Measurements from ENCODE around the gene TCF4. TPM values are rescaled to one million over a fixed set of nuclear protein-coding genes. Genes with fewer than 3 reads are reported as not detected.

The TCF4 gene
- total RNA-seq, 1 experiment from 2014 or later, result 0.42 TPM

- TF ChIP-seq YY1 (IDR thresholded peaks at IDR 0.05; ENCODE audit: extremely low read depth, insufficient replicate concordance, low read depth, low read length), result no peak
- TF ChIP-seq, protein P1, sequence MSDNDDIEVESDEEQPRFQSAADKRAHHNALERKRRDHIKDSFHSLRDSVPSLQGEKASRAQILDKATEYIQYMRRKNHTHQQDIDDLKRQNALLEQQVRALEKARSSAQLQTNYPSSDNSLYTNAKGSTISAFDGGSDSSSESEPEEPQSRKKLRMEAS (IDR thresholded peaks at IDR 0.05), result no peak
Observed at GRCh38 chr18:55421308-55421614, 166.7 kb downstream of the TCF4 start (continued).

GRCh38 chr18:55420665-55421307 is 167.2 kb downstream of the TCF4 start:
- Histone ChIP-seq H3K9ac (ENCODE audit: low read length) (no peak overlapping the region), H3K27ac (ENCODE audit: low read depth, low read length) (no peak overlapping the region), H4K20me1 (ENCODE audit: insufficient read depth) (no peaks in the 10 kb centered on the region), H3K4me1 (ENCODE audit: control insufficient read depth in 1 of 2, insufficient read depth in 2 of 2, low read length in 2 of 2) (no peaks in the 10 kb centered on the region), H3K4me2 (ENCODE audit: low read length) (no peak overlapping the region), H3K9me2 (ENCODE audit: insufficient read depth) (no peaks in the 10 kb centered on the region), H3K79me2 (ENCODE audit: insufficient read depth, low read length) (no peaks in the 10 kb centered on the region), H3K27me3 (ENCODE audit: insufficient read depth, low read length) (no peaks in the 10 kb centered on the region), H3K9me3 (ENCODE audit: control insufficient read depth in 1 of 2, insufficient read depth in 1 of 2, low read depth in 1 of 2, low read length in 2 of 2) (no peaks in the 10 kb centered on the region; a peak in 1 of 4 replicates), H3K4me3 (replicated peaks in 1 of 2; ENCODE audit: low read depth in 1 of 2, low read length in 2 of 2) (no peak overlapping the region), H3K36me3 (ENCODE audit: control insufficient read depth in 1 of 2, insufficient read depth in 2 of 2, low read length in 2 of 2) (no peaks in the 10 kb centered on the region), H2AFZ (ENCODE audit: low read depth, low read length, poor library complexity, severe bottlenecking) (no peak overlapping the region)
- no TSS peak for BruUV-seq (replicated peaks)
- TF ChIP-seq CBX3 (IDR thresholded peaks at IDR 0.05; ENCODE audit: low read depth) (no peak), SIN3A (IDR thresholded peaks at IDR 0.05; ENCODE audit: low read depth) (no peak), ZBTB33 (IDR thresholded peaks at IDR 0.05; ENCODE audit: extremely low read depth, insufficient replicate concordance, low read length) (no peak), ELF1 (IDR thresholded peaks at IDR 0.05; ENCODE audit: borderline replicate concordance, low read depth) (no peak)
- TF ChIP-seq, protein P2, sequence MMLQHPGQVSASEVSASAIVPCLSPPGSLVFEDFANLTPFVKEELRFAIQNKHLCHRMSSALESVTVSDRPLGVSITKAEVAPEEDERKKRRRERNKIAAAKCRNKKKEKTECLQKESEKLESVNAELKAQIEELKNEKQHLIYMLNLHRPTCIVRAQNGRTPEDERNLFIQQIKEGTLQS (IDR thresholded peaks at IDR 0.05), result no peak
- CTCF ChIA-PET, result no interaction called here
- intact Hi-C loops (cut with micrococcal nuclease), result no loop called here
- POLR2A ChIA-PET, result no interaction called here
- DNase-seq (ENCODE audit: low read depth, low spot score), result no peak
- RAD21 ChIA-PET (ENCODE audit: low non-redundant PET in 1 of 2, low total read pairs in 2 of 2, uncharacterized antibody in 2 of 2, unreplicated experiment in 2 of 2), result no interaction called here
- no peak for ATAC-seq
